ENCODE data around the gene TUBB2B. TPM values are rescaled to one million over a fixed set of nuclear protein-coding genes. Genes with fewer than 3 reads are reported as not detected.

TUBB2B gene
- total RNA-seq, 1 donor from 2014 or later, result 119 TPM

DNA sequence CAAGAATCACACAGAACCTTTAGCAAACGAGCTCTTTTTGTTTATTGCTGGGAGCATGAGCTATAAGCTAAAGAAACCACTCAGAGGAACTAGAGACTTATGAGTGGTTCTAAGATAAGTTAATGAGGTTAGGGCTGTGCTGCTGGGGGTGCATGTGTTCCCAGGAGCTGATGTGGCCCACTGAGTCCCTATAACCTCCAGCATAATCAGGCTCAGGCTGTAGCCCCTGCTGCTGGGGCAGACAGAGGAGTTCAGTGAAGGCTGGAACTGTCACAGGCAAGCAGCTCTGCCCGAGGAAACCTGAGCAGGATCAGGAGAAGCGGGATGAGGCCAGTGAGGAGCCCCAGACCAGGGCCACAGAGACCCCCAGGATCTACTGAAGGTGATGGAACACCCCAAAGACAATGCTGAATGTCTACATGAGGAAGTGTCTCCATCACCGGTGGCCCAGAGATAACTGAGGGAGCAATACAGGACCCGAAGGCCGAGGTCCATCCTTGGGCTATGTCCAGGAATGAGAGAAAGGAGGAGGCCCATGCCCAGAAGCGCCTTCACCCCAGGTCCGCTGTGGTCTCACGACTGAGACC, 17.3 kb downstream of the TUBB2B start:
- Mint-ChIP-seq H3K4me3 (ENCODE audit: unreplicated experiment) (no peak overlapping the region), H3K27ac (ENCODE audit: unreplicated experiment) (peak overlapping the region; percentile 96), H3K9me3 (ENCODE audit: low read depth) (no peaks in the 10 kb centered on the region), H3K27me3 (ENCODE audit: low read depth) (no peaks in the 10 kb centered on the region), H3K4me1 (ENCODE audit: low read depth) (peaks cover 84% of the 10 kb centered on the region), H3K36me3 (ENCODE audit: low read depth) (no peaks in the 10 kb centered on the region)
- TF ChIP-seq, protein P1, sequence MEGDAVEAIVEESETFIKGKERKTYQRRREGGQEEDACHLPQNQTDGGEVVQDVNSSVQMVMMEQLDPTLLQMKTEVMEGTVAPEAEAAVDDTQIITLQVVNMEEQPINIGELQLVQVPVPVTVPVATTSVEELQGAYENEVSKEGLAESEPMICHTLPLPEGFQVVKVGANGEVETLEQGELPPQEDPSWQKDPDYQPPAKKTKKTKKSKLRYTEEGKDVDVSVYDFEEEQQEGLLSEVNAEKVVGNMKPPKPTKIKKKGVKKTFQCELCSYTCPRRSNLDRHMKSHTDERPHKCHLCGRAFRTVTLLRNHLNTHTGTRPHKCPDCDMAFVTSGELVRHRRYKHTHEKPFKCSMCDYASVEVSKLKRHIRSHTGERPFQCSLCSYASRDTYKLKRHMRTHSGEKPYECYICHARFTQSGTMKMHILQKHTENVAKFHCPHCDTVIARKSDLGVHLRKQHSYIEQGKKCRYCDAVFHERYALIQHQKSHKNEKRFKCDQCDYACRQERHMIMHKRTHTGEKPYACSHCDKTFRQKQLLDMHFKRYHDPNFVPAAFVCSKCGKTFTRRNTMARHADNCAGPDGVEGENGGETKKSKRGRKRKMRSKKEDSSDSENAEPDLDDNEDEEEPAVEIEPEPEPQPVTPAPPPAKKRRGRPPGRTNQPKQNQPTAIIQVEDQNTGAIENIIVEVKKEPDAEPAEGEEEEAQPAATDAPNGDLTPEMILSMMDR (IDR thresholded peaks at IDR 0.05), result no peak
- DNase-seq (ENCODE audit: low spot score), result no peak

DNA sequence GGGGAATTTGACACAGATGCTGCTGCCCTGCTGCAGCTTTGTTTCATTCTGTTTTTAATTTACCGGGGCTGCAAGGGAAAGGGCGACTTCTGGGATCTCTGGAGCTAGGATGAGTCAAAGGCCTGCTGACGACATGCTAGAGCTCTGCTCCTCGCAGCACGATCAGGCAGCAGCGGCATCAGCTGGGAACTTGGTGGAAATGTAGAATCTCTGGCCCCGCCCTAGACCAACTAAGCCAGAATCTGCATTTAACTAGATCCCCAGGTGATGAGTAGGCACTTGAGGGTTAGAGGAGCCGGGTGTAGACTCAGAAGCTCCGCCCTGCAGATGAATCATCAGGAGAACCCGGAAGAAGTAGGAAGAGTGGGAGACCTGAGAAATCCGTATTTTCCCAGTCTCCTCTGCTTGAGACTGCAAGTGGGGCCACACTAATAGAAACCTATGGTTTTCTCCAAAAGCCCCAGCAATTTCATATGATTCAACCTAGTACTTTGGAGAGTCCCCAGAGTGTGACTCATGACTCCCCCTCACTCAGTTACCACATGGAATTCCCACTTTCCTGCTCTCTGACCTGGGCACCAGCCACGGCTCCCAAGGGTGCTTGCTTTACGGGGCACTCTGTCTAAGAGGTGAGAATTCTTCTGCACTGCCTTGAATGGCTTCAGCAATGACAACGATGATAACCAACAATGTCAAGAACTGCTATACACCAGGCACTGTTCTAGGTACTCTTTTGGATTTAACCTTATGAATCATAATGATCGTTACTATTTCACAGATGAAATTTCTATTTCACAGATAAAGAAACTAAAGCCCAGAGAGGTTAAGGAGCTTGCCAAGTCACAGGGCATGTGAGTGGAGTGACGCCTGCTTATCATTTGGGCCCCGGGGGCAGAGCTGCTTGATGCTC, 18.1 kb downstream of the TUBB2B start:
- TF ChIP-seq, protein P1 (IDR thresholded peaks at IDR 0.05), result peak; percentile 74
- DNase-seq (ENCODE audit: low spot score), result no peak
- no peaks in the 10 kb centered on the region for H3K27me3 Mint-ChIP-seq (ENCODE audit: low read depth)
- no peaks in the 10 kb centered on the region for H3K36me3 Mint-ChIP-seq (ENCODE audit: low read depth)
- peaks cover 4% of the 10 kb centered on the region for H3K9me3 Mint-ChIP-seq (ENCODE audit: low read depth)
- peak overlapping the region; percentile 96 for H3K27ac Mint-ChIP-seq (ENCODE audit: unreplicated experiment)
- peaks cover 81% of the 10 kb centered on the region for H3K4me1 Mint-ChIP-seq (ENCODE audit: low read depth)
- H3K4me3 Mint-ChIP-seq (ENCODE audit: unreplicated experiment), result peak overlapping the region; percentile 42

DNA sequence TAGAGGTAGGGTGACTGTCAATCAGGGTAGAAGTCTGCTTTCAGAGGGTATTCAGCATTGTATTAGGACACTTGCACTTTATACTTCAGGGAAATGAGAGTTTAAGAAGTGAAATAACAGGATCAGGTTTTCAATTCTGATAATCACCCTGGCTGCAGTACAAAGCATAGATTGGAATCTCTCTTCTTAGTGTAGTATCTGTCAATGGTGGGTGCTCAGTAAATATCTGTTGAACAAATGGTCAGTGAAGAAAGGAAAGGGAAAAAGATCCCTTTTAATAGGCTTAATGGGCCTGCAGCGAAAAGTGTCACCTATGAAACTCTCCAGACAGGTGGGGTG, 18.7 kb downstream of the TUBB2B start:
- peak overlapping the region; percentile 96 for H3K27ac Mint-ChIP-seq (ENCODE audit: unreplicated experiment)
- TF ChIP-seq, protein P1 (IDR thresholded peaks at IDR 0.05), result no peak

GRCh38 chr6:3208098-3208774, 19.2 kb downstream of the TUBB2B start:
- DNase-seq (ENCODE audit: low spot score), result no peak
- Mint-ChIP-seq H3K4me1 (ENCODE audit: low read depth) (peaks cover 77% of the 10 kb centered on the region), H3K27ac (ENCODE audit: unreplicated experiment) (peak overlapping the region; percentile 96), H3K27me3 (ENCODE audit: low read depth) (no peaks in the 10 kb centered on the region), H3K9me3 (ENCODE audit: low read depth) (peaks cover 9% of the 10 kb centered on the region), H3K36me3 (ENCODE audit: low read depth) (peaks cover 2% of the 10 kb centered on the region), H3K4me3 (ENCODE audit: unreplicated experiment) (peak overlapping the region; percentile 42)
- TF ChIP-seq, protein P1 (IDR thresholded peaks at IDR 0.05), result no peak

More for the DNA sequence above, 18.7 kb downstream of the TUBB2B start:
- no peaks in the 10 kb centered on the region for H3K27me3 Mint-ChIP-seq (ENCODE audit: low read depth)
- H3K9me3 Mint-ChIP-seq (ENCODE audit: low read depth), result peaks cover 7% of the 10 kb centered on the region
- peak overlapping the region; percentile 42 for H3K4me3 Mint-ChIP-seq (ENCODE audit: unreplicated experiment)
- no peak for DNase-seq (ENCODE audit: low spot score)
- no peaks in the 10 kb centered on the region for H3K36me3 Mint-ChIP-seq (ENCODE audit: low read depth)
- H3K4me1 Mint-ChIP-seq (ENCODE audit: low read depth), result peaks cover 78% of the 10 kb centered on the region

DNA sequence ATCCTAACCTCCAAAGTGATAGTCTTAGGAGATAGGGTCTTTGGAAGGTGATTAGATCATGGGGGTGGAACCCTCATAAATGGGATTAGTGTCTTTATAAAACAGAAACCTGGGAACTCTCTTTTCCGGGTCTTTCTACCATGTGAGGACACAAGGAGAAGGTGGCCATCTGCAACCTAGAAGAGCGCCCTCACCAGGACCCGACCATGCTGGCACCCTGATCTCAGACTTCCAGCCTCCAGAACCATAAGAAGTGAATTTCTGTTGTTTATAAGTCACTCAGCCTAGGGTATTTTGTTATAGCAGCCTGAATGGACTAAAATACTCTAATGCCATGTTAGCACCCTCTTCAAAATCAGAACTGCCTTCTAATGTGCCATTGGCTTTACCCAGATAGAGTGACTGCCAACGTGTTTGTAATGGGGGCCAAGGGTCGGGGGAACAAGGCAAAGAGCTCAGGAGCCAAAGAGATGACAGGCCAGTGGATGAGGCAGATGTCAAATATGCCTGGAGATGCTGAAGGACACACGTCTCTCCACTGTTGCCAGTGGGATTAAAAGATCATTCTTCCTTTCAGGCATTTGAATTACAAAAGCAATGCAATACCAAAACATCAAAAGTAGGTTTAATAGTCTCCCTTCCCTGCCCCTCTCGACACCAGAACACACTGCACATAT, 21.0 kb downstream of the TUBB2B start:
- Mint-ChIP-seq H3K9me3 (ENCODE audit: low read depth) (peaks cover 9% of the 10 kb centered on the region), H3K4me3 (ENCODE audit: unreplicated experiment) (no peak overlapping the region), H3K4me1 (ENCODE audit: low read depth) (peaks cover 70% of the 10 kb centered on the region), H3K27me3 (ENCODE audit: low read depth) (no peaks in the 10 kb centered on the region), H3K27ac (ENCODE audit: unreplicated experiment) (peak overlapping the region; percentile 92), H3K36me3 (ENCODE audit: low read depth) (peaks cover 2% of the 10 kb centered on the region)
- DNase-seq (ENCODE audit: low spot score), result no peak
- TF ChIP-seq, protein P1 (IDR thresholded peaks at IDR 0.05), result peak; percentile 51

All from chondrocyte (in vitro differentiated cells).